GM23248 (cell line): ENCODE data around the gene SMARCB1.
"Not testable (repeated sequence)": the region's sequence is repeated elsewhere in the genome, so short reads cannot be mapped to it uniquely, and the experiment has no call there.

ENCODE experiments used
- EZH2 ChIP-seq: fragments of 200-600 bp; sonication (generic); IDR thresholded peaks from 2 replicates; pipeline ENCODE4 v1.6.1; 2018; ENCODE audit warnings: antibody characterized with exemption, mild to moderate bottlenecking; ENCODE audit not compliant: insufficient read depth, poor library complexity, severe bottlenecking
- EZH2phosphoT487 ChIP-seq: fragments of 200-600 bp; sonication (generic); IDR thresholded peaks from 2 replicates; pipeline ENCODE4 v1.6.1; 2018; ENCODE audit warnings: antibody characterized with exemption, moderate library complexity, mild to moderate bottlenecking, low read depth; ENCODE audit not compliant: insufficient read depth

- TF ChIP-seq EZH2phosphoT487, EZH2: not testable (repeated sequence)
Measured at GRCh38 chr22:23864499-23865154, 77.9 kb downstream of the SMARCB1 start.
